ENCODE data around the gene PLD3.
"Not testable (repeated sequence)": the region's sequence is repeated elsewhere in the genome, so short reads cannot be mapped to it uniquely, and the experiment has no call there.

PLD3 gene

DNA sequence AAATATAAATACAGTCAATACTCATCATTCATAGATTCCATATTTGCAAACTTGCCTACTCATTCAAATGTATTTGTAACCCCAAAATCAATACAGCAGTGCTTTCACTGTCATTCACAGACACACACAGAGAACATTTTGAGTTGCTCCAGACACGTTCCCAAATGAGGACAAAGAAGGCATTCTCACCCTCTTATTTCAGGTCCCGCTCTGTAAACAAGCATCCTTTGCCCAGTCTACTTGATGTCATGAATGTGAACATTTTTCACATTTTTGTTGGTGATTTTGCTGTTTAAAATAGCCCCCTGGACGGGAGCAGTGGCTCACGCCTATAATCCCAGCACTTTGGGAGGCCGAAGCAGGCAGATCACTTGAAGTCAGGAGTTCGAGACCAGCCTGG lies 15.8 kb upstream of the PLD3 start:
- DNase-seq (ENCODE audit: low read depth in 2 of 2) = no peak

DNA sequence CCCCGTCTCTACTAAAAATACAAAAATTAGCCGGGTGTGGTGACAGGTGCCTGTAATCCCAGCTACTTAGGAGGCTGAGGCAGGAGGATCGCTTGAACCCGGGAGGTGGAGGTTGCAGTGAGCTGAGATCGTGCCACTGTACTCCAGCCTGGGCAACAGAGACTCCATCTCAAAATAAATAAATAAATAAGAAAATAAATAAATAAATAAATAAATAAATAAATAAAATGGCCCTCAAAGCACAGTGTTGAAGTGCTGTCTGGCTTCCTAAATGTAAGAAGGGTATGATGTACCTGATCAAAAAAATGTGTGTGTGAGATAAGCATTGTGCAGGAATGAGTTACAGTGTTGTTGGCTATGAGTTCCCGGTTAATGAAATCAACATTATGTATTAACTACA lies 15.4 kb upstream of the PLD3 start:
- DNase-seq (ENCODE audit: low read depth in 2 of 2) = not testable (repeated sequence)

DNA sequence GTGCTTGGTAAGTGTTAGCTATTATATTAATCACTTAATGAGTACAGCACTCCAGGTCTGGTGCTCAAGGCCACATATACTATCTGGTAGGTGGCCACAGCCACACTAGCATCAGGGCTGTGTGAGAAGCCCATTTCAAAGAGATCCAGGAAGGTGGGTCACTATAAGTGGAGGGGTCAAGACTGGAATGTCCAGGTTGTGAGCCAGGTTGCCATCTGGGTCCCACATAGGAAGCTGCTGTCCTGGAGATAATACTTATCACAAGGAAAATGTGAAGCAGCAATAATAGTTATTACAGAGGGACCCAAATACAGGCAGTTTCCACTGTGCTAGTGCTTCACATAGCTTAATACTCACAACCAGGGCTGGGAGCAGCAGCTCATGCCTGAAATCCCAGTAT lies 13.4 kb upstream of the PLD3 start:
- no peak for DNase-seq (ENCODE audit: low read depth in 2 of 2)

GRCh38 chr19:40335855-40336600 lies 12.5 kb upstream of the PLD3 start:
- DNase-seq (ENCODE audit: low read depth in 2 of 2) = no peak

- no peak for DNase-seq (ENCODE audit: low read depth in 2 of 2)
These were observed 11.9 kb upstream of the PLD3 start for GRCh38 chr19:40336601-40336900.

- no peak for DNase-seq (ENCODE audit: low read depth in 2 of 2)
These were observed 11.4 kb upstream of the PLD3 start for GRCh38 chr19:40337107-40337506.

- DNase-seq (ENCODE audit: low read depth in 2 of 2) = no peak
These were observed 10.9 kb upstream of the PLD3 start for GRCh38 chr19:40337594-40337993.

GRCh38 chr19:40339018-40339728 lies 9.3 kb upstream of the PLD3 start:
- no peak for DNase-seq (ENCODE audit: low read depth in 2 of 2)

GRCh38 chr19:40341601-40342482 lies 6.7 kb upstream of the PLD3 start:
- DNase-seq (ENCODE audit: low read depth in 2 of 2) = no peak

GRCh38 chr19:40342644-40343311 lies 5.7 kb upstream of the PLD3 start:
- no peak for DNase-seq (ENCODE audit: low read depth in 2 of 2)

GRCh38 chr19:40344422-40344821 lies 4.1 kb upstream of the PLD3 start:
- no peak for DNase-seq (ENCODE audit: low read depth in 2 of 2)

- DNase-seq (ENCODE audit: low read depth in 2 of 2) = no peak
These were observed 539 bp downstream of the PLD3 start for GRCh38 chr19:40348961-40349507.

DNA sequence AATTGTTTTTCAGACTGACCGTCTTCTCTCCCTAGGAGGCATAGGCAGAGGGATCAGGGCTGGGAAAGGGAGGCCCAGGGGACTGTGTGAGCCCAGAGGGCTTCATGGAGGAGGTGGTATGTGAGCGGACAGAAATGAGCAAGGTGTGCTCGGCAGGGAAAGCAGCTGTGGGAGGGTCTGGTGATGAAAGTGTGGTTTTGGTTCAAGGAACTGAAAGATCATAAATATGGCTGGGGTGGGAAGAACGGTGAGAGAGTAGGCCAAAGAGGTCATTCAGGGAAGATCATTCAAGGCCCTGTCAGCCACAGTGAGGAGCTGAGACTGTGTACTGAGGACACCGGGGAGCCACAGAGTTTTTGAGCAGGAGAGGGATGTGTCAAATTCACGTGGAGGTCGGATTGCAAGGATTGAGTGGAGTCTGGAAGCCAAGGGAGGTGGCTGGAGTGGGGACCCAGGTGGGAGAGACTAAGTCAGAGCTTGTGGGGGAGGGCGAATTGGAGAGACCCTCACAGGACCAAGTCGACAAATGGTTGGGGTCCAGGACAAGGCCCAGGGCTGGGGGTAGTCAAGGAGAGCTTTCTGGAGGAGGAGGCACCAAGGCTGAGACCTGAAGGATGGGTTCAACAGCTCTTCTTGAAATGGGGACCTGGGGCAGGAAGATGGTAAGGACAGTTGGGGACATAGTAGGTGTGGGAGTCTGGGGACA lies 7.6 kb downstream of the PLD3 start:
- no peak for DNase-seq (ENCODE audit: low read depth in 2 of 2)

DNA sequence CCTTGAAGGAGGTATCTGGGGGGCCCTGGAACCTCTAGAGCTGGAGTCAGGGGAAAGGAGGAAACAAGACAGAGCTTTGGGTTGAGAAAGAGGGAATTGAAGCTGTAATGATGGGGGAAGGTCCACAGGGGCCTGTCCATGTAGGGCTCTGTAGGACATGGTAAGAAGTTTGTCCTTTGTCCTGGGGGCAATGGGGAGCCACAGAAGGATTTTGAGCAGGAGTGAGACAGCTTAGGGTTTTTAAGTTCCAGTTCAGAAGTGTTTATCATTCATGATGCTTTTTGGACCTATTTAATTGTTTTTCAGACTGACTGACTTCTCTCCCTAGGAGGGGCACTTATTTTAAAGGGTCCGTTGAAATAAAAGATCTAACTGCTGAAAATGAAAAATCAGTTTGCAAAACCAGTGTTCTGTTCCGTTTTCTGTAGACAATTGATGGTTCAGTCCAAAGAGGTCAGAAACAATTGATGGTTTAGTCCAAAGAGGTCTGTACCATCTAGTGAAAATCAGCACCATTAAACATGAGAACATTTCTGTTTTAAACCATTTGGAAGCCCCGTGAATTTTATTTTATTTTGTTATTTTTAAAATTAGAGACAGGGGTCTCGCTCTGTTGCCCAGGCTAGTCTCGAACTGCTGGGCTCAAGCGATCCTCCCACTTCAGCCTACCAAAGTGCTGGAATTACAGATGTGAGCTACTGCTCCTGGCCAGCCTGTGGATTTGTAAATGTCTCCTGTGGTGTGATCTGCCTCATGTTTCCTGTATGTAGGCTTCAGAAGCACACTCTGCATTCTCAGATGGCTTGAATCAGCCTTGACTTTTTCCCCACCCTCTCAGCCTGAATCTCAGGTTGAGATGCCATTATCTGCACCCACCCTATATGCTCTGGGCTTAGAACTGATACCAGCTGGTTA lies 8.4 kb downstream of the PLD3 start:
- no peak for DNase-seq (ENCODE audit: low read depth in 2 of 2)

DNA sequence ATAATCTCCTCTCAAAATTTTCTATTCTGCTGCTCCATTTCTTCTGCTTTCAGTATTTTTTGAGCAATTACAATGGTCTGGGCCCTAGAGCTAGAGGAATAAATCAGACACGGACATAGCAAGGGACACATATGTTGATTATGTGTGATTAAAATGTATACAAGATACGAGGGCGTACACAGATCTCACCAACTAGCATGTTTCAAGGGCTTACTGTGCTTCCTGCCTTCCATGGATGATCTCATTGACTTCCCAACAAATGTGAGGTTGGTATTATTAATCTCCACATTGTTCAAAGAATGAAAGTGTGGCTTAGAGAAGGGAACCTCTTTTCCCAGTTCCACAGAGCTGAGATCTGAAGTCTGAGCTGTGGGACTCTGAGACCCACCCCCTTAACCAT lies 9.1 kb downstream of the PLD3 start:
- no peak for DNase-seq (ENCODE audit: low read depth in 2 of 2)

DNA sequence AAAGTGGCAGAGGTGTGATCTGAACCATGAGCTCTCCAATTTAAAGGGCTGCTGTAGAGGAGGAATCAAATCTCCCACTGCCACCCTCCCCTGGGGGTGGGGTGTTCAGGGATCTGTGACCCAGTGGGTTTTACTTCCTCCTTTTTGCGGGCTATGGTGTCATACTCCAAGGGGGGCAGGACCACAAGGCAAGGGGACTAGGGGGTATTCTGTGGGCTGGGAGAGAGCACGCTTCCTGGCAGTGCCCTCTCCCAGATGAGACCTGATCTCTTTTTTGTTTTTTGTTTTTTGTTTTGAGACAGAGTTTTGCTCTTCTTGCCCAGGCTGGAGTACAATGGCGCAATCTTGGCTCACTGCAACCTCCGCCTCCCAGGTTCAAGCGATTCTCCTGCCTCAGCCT lies 10.3 kb downstream of the PLD3 start:
- DNase-seq (ENCODE audit: low read depth in 2 of 2) = no peak

GRCh38 chr19:40360020-40360707 lies 11.7 kb downstream of the PLD3 start:
- no peak for DNase-seq (ENCODE audit: low read depth in 2 of 2)

DNA sequence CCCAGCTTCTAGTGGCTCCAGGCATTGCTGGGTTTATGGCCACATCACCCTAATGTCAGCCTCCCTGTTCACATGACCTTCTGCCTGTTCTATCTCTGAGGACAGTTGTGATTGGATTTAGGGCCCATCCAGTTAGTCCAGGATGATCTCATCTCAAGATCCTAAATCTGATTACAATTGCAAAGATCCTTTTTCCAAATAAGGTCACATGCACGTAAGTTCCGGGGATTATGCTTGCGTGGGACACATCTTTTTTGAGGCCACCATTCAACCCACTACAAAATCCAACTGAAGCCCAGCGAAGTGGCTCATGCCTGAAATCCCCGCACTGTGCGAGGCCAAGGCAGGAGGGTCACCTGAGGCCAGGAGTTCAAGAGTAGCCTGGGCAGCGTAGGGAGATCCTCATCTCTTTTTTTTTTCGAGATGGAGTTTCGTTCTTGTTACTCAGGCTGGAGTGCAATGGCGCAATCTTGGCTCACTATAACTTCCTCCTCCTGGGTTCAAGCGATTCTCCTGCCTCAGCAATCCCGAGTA lies 12.3 kb downstream of the PLD3 start:
- DNase-seq (ENCODE audit: low read depth in 2 of 2) = no peak

- DNase-seq (ENCODE audit: low read depth in 2 of 2) = no peak
These were observed 13.7 kb downstream of the PLD3 start for GRCh38 chr19:40362160-40362559.

All from fibroblast of skin of left biceps (primary cell).